Globus pallidus (tissue), 1 donor: ENCODE measurements around the gene PLEKHA4.
"Not testable (repeated sequence)": the region's sequence is repeated elsewhere in the genome, so short reads cannot be mapped to it uniquely, and the experiment has no call there.

Source experiments
- DNase-seq: peaks from one replicate; pipeline ENCODE4 v3.0.0-alpha.2; 2015; ENCODE audit warnings: low spot score

Gene PLEKHA4, protein sequence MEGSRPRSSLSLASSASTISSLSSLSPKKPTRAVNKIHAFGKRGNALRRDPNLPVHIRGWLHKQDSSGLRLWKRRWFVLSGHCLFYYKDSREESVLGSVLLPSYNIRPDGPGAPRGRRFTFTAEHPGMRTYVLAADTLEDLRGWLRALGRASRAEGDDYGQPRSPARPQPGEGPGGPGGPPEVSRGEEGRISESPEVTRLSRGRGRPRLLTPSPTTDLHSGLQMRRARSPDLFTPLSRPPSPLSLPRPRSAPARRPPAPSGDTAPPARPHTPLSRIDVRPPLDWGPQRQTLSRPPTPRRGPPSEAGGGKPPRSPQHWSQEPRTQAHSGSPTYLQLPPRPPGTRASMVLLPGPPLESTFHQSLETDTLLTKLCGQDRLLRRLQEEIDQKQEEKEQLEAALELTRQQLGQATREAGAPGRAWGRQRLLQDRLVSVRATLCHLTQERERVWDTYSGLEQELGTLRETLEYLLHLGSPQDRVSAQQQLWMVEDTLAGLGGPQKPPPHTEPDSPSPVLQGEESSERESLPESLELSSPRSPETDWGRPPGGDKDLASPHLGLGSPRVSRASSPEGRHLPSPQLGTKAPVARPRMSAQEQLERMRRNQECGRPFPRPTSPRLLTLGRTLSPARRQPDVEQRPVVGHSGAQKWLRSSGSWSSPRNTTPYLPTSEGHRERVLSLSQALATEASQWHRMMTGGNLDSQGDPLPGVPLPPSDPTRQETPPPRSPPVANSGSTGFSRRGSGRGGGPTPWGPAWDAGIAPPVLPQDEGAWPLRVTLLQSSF

DNA sequence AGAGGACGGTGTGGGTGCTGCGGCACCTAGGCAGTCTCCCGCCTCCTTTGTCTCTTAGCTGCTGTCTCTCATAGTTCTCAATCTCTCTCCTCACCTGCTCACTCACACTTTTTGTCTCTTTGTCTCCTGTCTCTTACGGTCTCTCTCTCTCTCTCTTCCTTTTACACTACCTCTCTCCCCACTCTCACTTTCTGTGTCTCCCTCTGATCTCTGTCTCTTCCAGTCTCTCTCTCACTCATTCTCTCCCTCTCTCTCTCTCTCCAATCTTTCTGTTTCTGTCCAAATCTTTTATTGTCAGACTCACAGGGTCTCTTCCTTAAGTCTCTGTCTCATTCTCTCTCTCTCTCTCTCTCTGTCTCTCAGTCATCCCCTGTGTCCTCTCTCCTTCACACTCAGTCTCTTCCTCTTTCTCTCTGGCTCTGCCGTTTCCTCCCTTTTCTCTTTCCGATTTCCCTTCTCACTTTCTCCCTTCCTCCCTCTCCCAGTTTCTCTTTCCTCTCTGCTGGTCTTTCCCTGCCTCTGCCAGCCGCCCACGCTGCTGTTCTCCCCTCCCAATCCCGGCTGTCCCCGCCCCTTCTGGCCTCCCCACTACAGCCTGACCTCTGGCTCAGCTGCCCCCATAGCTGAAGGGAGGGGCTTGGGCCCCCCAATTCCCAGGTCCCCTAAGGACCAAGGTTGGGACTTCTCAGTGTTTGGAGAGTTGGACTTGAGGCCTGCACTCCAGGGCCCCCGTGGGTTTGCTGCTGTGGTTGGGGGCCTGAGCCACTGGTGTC lies at the start of gene PLEKHA4:
Gene PLEKHA4, minus strand, starts transcription at position 504 of the 773 bp plus-strand sequence. CDS start 997 bp downstream, outside the sequence.
- no peak for DNase-seq

DNA sequence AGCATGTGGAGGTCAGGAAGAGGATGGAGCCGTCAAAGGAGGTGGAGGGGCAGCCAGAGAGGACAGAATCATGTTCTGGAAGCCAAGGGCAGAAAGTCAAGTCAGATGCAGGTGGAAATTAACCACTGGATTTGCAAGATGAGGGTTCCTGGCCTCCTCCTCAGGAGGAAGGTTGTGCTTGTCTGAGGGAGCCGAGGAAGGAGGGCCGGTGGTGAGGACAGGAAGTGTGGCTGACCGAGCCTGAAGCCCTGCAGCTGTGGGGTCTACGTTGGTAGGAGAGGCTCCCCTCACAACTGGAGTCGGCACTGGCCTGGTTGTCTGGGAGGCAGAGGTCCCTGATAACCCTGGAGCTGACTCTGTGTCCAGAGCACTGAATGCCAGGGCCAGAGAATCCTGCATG lies 49.7 kb upstream of the PLEKHA4 start:
- no peak for DNase-seq

DNA sequence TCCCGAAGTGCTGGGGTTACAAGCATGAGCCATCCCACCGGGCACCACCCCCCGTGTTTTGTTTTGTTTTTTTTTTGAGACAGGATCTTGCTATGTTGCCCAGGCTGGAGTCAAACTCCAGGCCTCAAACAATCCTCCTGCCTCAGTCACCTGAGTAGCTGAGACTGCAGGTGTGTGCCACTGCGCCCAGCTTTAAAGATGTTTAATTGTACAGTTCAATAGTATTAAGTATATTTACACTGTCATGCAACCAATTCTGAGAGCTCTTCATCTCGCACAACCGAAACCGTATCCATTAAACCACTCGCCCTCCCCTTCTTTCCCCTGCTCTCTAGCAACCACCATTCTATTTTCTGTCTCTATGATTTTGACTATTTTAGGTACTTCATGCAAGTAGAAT lies 47.3 kb upstream of the PLEKHA4 start:
- no peak for DNase-seq

DNA sequence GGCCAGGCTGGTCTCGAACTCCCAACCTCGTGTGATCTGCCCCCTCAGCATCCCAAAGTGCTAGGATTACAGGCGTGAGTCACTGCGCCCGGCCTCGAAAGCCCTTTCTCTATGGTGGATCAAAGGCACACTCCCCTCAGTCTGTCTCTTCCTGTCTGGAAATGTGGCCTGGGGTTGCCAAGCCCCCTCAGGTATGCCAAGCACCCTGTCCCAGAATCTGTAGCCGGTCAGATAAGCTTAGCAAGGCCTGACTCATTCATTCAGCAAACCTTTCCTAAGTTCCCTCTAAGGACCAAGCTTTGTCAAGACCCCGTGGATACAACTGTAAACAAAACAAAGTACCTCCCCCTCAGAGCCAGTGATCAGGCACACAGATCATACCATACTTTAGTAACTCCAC lies 45.8 kb upstream of the PLEKHA4 start:
- no peak for DNase-seq

DNA sequence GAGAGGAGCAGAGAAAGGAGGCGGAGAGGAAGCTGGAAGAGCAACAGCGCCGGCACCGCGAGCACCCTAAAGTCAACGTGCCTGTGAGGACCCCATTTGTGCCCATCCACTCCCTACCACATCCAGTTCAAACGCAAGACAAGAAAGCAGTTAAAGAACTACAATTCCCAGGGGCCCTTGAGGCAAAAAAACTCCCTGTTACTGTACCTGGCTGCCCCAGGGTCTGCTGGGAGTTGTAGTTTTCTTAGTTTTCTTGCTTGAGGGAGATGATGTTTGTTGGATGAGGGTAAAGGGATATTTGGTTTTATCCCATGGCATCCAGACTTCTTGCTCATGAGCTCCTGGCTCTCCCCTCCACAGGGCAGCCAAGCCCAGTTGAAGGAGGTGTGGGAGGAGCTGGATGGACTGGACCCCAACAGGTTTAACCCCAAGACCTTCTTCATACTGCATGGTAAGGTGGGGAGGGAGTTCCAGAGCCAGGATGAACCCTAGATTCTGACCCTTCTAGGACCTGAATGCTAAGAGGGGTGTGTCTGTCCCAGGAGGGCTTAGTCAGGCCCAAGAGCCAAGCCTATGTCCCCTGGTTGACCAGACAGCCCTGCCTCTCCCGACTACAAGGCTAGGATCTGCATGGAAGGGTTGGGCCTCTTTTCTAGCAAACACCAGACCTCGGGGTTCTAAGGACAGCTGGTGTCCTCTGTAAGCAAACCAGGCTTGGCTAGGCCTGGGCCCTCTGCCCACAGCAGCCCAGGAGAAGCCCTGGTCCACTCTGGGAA lies 44.9 kb upstream of the PLEKHA4 start:
- no peak for DNase-seq

DNA sequence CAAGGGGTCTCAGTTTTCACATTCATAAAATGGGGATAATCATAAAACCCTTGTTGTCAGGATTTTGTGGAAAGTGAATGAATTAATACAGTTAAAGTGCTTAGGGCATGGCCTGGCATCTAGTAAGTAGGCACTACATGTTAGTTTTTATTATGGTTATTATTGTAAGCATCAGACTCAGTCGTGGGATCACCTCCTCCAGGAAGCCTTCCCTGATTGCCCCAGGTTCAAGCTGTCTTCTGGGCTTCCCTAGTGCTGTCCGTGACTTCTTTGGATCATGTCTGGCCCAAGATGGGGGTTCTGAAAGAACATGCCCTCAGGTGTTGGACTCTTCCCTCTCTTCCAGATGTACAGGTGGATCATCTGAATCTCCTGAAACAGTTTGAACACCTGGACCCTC lies 42.4 kb upstream of the PLEKHA4 start:
- DNase-seq: no peak

DNA sequence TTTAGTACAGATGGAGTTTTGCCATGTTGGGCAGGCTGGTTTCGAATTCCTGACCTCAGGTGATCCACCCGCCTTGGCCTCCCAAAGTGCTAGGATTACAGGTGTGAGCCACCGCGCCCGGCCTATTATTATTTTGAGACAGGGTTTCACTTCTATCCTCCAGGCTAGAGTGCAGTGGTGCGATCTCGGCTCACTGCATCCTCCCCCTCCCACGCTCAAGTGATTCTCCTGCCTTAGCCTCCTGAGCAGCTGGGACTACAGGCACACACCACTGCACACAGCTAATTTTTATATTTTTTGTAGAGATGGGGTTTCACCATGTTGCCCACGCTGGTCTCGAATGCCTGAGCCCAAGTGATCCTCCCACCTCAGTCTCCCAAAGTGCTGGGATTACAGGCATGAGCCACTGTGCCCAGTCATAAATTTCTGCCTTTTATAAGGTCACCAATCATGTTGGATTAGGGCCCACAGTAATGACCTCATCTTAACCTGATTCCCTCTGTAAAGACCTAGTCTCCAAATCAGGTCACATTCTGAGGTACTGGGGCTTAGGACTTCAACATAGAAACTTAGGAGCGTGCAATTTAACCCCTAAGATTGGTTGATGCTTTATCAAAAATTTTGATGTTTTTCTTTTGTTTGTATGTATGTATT lies 41.1 kb upstream of the PLEKHA4 start:
- not testable (repeated sequence) for DNase-seq

DNA sequence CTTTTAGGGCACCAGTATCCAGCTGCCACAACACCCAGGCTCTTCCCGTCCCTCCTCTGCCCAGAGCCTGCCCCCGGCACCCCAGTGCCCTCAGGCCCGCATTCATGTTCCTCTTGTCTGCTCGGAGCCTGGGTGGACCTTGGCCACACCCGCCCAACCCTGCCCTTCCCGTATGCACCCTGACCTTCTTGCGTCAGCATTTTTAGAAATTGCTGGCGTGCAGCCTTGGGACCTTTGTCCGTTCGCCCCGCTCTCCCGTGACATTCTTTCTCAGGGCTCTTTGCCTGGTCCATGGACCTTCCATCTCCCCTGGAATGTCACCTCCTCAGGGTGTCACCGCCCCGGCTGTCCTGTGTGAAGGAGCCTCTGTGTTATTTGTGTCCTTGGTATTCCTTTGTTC lies 39.3 kb upstream of the PLEKHA4 start:
- no peak for DNase-seq

DNA sequence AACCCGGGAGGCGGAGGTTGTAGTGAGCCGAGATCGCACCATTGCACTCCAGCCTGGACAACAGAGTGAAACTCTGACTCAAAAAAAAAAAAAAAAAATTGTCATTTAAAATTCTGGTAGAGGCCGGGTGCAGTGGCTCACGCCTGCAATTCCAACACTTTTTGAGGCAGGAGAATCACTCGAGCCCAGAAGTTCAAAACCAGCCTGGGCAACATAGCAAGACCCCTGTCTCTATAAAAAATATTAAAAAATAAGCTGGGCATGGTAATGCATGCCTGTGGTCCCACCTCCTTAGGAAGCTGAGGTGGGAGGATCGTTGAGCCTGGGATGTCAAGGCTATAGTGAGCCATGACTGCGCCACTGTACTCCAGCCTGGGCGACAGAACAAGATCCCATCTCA lies 37.9 kb upstream of the PLEKHA4 start:
- no peak for DNase-seq

DNA sequence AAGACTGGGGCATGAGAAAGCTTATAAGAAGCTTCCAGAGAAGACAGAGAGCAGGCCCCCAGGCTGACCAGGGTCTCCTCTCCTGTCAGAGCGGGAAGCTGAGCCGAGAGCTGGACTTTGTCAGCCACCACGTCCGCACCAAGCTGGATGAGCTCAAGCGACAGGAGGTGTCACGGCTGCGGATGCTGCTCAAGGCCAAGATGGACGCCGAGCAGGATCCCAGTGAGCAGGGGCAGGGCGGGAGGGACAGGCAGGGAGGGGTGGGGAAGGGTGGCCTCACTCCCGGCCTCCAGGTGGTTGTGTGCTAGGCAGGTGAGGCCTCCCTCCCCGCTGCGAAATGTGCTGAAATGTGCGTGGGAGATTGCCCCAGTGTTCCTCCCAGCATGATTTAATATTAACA lies 37.2 kb upstream of the PLEKHA4 start:
- DNase-seq: no peak

DNA sequence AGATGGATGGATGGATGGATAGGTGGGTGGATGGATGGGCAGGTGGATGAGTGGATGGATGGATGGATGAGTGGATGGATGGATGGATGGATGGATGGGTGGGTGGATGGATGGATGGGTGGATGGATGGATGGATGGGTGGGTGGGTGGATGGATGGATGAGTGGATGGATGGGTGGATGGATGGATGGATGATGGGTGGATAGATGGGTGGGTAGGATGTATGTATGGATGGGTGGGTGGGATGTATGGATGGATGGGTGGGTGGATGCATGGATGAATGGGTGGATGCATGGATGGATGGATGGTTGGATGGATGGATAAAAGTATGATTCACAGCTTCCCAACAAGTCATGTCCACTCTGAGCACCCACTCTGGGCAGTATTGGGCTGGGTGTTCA lies 35.4 kb upstream of the PLEKHA4 start:
- not testable (repeated sequence) for DNase-seq

DNA sequence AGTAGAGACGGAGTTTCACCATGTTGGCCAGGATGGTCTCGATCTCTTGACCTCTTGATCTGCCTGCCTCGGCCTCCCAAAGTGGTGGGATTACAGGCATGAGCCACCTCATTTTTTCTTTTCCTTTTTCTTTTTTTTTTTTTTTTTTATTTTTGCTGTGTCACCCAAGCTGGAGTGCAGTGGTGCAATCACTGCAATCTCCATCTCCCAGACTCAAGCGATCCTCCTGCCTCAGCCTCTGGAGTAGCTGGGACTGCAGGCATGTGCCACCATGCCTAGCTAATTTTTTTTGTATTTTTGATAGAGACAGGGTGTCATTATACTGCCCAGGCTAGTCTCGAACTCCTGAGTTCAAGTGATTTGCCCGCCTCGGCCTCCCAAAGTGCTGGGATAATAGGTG lies 33.9 kb upstream of the PLEKHA4 start:
- not testable (repeated sequence) for DNase-seq

DNA sequence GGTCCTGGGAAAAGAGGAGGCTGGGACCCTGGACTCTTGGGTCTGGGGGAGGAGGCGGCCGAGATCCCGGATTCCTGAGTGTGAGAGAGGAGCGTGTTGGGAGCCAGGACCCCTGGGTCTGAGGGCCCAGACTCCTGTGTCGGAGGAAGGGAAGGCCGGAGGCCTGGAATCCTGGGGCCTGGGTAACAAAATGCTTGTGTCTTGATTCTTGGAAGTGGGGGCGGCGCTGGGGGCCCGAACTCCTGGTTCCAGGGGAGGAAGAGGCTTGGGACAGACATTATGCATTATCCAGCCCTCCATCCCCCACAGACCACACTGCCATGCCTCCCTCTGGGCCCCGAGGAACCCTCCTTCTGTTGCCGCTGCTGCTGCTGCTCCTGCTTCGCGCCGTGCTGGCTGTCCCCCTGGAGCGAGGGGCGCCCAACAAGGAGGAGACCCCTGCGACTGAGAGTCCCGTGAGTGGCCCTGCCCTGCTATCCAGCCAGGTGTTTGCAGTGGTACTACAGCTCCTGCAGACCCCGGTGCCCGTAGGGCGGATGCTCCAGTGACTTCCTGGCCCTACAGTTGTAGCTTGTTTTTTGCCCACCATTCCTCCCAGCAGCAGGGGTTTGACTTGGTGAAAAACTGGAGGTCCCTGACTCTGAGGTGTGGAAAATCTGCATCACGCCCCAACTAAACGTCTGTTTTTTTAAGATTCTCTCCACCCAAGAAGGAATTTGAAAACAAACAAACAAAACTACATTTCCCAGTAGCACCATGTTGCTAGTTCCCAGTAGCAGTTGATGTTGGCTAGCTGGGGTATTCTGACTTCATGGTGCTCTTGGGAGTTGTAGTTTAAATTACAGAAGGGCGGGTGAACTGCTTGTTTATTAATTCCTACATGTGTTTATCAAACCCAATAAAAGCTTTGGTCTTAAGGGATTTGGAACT lies 32.3 kb upstream of the PLEKHA4 start:
- DNase-seq: peak; percentile 18

DNA sequence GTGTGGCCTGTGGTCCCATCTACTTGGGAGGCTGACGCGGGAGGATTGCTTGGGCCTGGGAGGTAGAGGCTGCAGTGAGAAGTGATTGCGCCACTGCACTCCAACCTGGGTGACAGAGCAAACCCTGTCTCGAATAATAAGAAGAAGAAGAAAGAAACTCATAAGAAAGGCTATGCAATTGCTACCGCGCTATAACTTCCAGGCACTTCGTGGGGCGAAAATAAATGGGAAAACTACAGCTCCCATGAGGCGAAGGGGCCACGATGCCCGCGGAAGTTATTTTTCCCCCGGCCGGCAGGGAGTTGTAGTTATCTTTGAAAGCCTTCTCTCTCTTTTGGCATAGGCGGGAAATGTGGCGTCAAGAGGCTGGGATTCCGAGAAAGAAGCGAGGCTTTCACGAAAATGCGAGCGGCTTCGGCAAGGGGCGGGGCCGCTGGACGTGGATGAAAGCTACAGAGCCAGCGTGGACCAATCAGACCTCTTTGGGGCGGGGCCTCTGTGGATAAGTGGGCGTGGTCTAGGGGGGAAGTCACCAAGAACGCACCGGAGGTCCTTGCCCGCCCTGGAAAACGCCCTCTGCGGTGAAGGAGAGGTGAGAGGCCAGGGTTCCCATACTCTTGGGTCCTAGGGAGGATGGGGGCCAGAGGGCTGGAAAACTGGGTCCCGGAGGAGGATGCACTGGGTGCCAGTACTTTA lies 31.5 kb upstream of the PLEKHA4 start, which contains the start of gene NUCB1:
Gene NUCB1, plus strand, starts transcription at position 532 of the 696 bp plus-strand sequence. CDS start 485 bp downstream, outside the sequence.
- peak; percentile 99 for DNase-seq

DNA sequence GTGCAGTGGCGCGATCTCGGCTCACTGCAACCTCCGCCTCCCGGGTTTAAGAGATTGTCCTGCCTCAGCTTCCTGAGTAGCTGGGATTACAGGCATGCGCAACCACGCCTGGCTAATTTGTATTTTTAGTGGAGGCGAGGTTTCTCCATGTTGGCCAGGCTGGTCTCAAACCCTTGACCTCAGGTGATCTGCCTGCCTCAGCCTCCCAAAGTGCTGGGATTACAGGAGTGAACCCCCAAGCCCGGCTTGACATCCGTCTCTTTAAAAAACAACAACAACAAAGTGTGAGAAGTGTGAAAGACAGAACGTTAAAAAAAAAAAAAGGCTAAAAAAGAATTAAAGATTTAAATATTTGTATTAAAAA lies 31.0 kb upstream of the PLEKHA4 start:
- DNase-seq: not testable (repeated sequence)

DNA sequence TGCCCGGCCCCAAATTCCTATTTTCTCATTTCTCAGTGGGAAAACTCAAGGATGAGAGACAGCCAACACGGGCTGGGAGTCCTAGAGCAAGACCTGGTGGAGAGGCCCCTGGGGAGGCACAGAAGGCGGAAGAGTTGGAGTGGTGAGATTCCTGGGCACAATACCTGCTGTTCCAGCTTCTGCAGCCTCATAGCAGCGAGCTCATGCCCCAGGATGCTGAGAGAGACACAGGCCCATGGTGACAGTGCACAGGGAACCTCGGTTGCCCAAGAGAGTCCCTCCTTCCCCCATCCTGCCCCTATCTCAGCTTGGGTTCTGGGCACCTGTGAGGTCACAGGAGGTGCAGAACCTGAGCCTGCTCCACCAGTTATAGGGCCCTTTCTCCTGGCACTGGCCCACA lies 28.8 kb upstream of the PLEKHA4 start:
- DNase-seq: no peak

DNA sequence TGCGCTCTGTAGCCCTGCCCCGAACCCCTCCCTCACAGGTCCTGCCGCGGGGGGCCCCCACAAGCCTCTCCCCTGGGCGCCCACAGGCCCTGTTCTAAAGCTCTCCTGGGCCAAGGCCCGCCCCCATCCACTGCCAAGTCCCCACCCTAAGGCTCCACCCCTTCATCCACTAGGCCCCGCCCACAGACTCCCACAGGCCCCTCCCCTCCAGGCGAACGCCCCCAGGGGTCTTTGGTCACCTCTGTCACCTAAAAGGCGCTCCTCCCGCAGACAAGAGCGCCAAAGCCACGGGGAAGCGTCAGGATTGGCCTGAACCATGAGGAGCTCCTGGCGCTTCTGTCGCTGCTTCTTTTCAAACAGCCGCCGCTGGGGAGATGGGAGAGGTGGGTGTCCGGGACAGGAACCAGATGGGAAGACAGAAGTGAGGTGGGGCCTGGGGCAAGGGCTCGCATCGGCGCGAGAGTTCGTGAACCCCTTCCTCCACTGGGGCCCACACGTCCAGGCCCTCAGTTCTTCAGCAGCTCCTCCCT lies 27.8 kb upstream of the PLEKHA4 start:
- DNase-seq: peak; percentile 22

DNA sequence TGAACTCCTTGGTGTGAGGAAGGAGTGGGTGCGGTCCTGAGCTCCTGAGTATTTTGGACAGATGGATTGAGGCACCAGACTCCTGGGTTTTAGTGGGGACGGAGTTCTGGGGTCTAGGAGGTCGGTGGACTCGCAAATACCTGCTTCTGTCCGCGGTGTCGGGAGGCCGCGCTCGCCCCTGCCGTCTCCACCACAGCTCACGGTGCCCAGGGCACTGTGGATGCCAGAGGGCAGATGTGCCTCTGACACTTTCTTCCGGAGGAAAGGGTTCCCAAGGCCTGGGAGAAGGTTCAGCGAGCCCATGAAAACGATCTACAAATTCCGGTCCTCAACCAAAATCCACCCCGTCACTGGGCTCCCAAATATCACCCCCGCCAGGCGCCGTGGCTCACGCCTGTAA lies 26.8 kb upstream of the PLEKHA4 start:
- DNase-seq: no peak

DNA sequence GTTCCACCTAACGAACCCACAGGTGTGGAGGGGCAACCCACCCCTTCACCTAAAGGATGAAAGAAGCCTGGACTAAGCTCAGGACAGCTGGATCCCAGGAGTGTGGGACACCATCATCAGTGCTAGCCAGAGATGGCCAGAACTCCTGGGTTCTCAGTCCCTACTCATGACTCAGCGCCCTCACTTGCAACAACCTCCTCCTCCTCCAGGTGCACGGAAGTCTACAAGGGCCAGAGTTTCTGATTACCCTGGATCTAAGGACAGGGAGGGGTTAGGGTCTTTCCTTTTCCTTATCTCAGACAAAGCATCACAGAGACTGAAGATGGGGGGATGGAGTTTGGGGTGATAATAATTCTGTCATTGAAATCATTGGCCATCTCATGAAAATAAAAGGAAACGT lies 22.1 kb upstream of the PLEKHA4 start:
- no peak for DNase-seq
